Amniotic epithelial cell (primary cell): ENCODE data around the gene GMPPA.
A peak's percentile ranks its signal among the peaks of the same experiment; 100 is the strongest.

Source experiments
- DNase-seq: peaks from one replicate; pipeline ENCODE4 v3.0.0-alpha.2; 2010; ENCODE audit warnings: low read depth

Gene GMPPA

GRCh38 chr2:219498280-219499057 is at the start of gene GMPPA:
TSS of gene GMPPA (plus strand) at chr2:219498891. CDS start at chr2:219499976, 1,085 bp downstream.
- peak; percentile 99 for DNase-seq

- DNase-seq = no peak
Observed at GRCh38 chr2:219449609-219450008, 49.1 kb upstream of the GMPPA start.

GRCh38 chr2:219451661-219452360 is 46.9 kb upstream of the GMPPA start:
- DNase-seq = peak; percentile 40

- peak; percentile 95 for DNase-seq
Observed at GRCh38 chr2:219452361-219453317, 46.1 kb upstream of the GMPPA start.

GRCh38 chr2:219453671-219454590 is 44.8 kb upstream of the GMPPA start:
- DNase-seq = peak; percentile 96

- DNase-seq = no peak
Observed at GRCh38 chr2:219455581-219455980, 43.1 kb upstream of the GMPPA start.

GRCh38 chr2:219457784-219458369 is 40.8 kb upstream of the GMPPA start:
- DNase-seq = no peak

- DNase-seq = no peak
Observed at GRCh38 chr2:219458996-219459395, 39.7 kb upstream of the GMPPA start.

- peak; percentile 52 for DNase-seq
Observed at GRCh38 chr2:219459460-219460311, 39.0 kb upstream of the GMPPA start.

- DNase-seq = peak; percentile 94
Observed at GRCh38 chr2:219460424-219460926, 38.2 kb upstream of the GMPPA start.

- DNase-seq = no peak
Observed at GRCh38 chr2:219461047-219461514, 37.6 kb upstream of the GMPPA start.

- no peak for DNase-seq
Observed at GRCh38 chr2:219461669-219462068, 37.0 kb upstream of the GMPPA start.

GRCh38 chr2:219462349-219462748 is 36.3 kb upstream of the GMPPA start:
- DNase-seq = no peak

- DNase-seq = no peak
Observed at GRCh38 chr2:219464286-219465032, 34.2 kb upstream of the GMPPA start.

GRCh38 chr2:219465659-219466561 is 32.8 kb upstream of the GMPPA start:
- DNase-seq = no peak

GRCh38 chr2:219466816-219467735 is 31.6 kb upstream of the GMPPA start:
- DNase-seq = no peak

- DNase-seq = no peak
Observed at GRCh38 chr2:219467736-219468075, 31.0 kb upstream of the GMPPA start.
